Left forelimb (tissue), 1 donor: Measurements from ENCODE around the gene GRHL3.

Experiments
- DNase-seq: peaks from one replicate; pipeline ENCODE4 v3.0.0-alpha.2; 2018; ENCODE audit warnings: low spot score

GRHL3 gene

GRCh38 chr1:24293392-24294227 is 25.5 kb upstream of the GRHL3 start:
- no peak for DNase-seq

- no peak for DNase-seq
Observed at GRCh38 chr1:24294228-24294672, 24.9 kb upstream of the GRHL3 start.

GRCh38 chr1:24294716-24295371 is 24.3 kb upstream of the GRHL3 start:
- DNase-seq = no peak

GRCh38 chr1:24295535-24295934 is 23.6 kb upstream of the GRHL3 start:
- no peak for DNase-seq

- DNase-seq = no peak
Observed at GRCh38 chr1:24297187-24297851, 21.8 kb upstream of the GRHL3 start.

- no peak for DNase-seq
Observed at GRCh38 chr1:24297852-24298232, 21.3 kb upstream of the GRHL3 start.

- no peak for DNase-seq
Observed at GRCh38 chr1:24298606-24299005, 20.6 kb upstream of the GRHL3 start.

- DNase-seq = no peak
Observed at GRCh38 chr1:24299901-24300300, 19.3 kb upstream of the GRHL3 start.

- no peak for DNase-seq
Observed at GRCh38 chr1:24300971-24301784, 18.0 kb upstream of the GRHL3 start.

- no peak for DNase-seq
Observed at GRCh38 chr1:24301785-24302175, 17.4 kb upstream of the GRHL3 start.

- DNase-seq = no peak
Observed at GRCh38 chr1:24302209-24302611, 16.9 kb upstream of the GRHL3 start.

- no peak for DNase-seq
Observed at GRCh38 chr1:24303600-24303999, 15.6 kb upstream of the GRHL3 start.

GRCh38 chr1:24304763-24305162 is 14.4 kb upstream of the GRHL3 start:
- DNase-seq = no peak

- DNase-seq = no peak
Observed at GRCh38 chr1:24308365-24309015, 10.7 kb upstream of the GRHL3 start.

- DNase-seq = no peak
Observed at GRCh38 chr1:24309762-24310485, 9.2 kb upstream of the GRHL3 start.

- DNase-seq = no peak
Observed at GRCh38 chr1:24311234-24311633, 7.9 kb upstream of the GRHL3 start.

GRCh38 chr1:24311741-24312140 is 7.4 kb upstream of the GRHL3 start:
- no peak for DNase-seq

- no peak for DNase-seq
Observed at GRCh38 chr1:24315391-24315790, 3.8 kb upstream of the GRHL3 start.

GRCh38 chr1:24316645-24317044 is 2.5 kb upstream of the GRHL3 start:
- no peak for DNase-seq

- no peak for DNase-seq
Observed at GRCh38 chr1:24317081-24317480, 2.1 kb upstream of the GRHL3 start.
